PC-9 (cell line): ENCODE results near the gene OTUD7B. TPM values are rescaled to one million over a fixed set of nuclear protein-coding genes. Genes with fewer than 3 reads are reported as not detected.
A peak's percentile ranks its signal among the peaks of the same experiment; 100 is the strongest.

Experiments
- BruUV-seq: library from RNA; stranded (reverse); fragments of 400-500 nt; replicated peaks from 2 replicates; lab custom pipeline; 2021; lab: Mats Ljungman, UMichigan
- CTCF ChIA-PET: fragments of 300-600 bp; sonication (Branson Sonifier 250); formaldehyde crosslinking; loops from one replicate; lab custom pipeline; 2022; ENCODE audit warnings: antibody characterized with exemption; lab: Charles Lee
- POLR2A ChIA-PET: fragments of 300-600 bp; sonication (Branson Sonifier 250); formaldehyde crosslinking; loops from one replicate; lab custom pipeline; 2022; ENCODE audit warnings: antibody characterized with exemption; ENCODE audit not compliant: unreplicated experiment; lab: Charles Lee
- DNase-seq, 2 experiments: peaks; one replicate each; pipeline versions ENCODE4 v3.0.0 to v3.0.0-alpha.2; 2015 to 2022; ENCODE audit warnings: mixed read lengths in 1 of 2
- H2AFZ ChIP-seq: fragments of 200-600 bp; sonication (generic); 2 replicates; pipeline ENCODE4 v1.8.1; 2017; ENCODE audit warnings: antibody characterized with exemption
- H3F3A ChIP-seq: fragments of 200-600 bp; sonication (generic); 2 replicates; pipeline ENCODE4 v1.8.1; 2017; ENCODE audit warnings: antibody characterized with exemption, mild to moderate bottlenecking, low read depth; ENCODE audit not compliant: insufficient read depth
- H3K27ac ChIP-seq: fragments of 200-600 bp; sonication (generic); 2 replicates; pipeline ENCODE4 v1.6.1; 2016; ENCODE audit warnings: mixed run types
- H3K27me3 ChIP-seq: fragments of 200-600 bp; sonication (generic); 2 replicates; pipeline ENCODE4 v1.6.1; 2016; ENCODE audit warnings: low read depth, mixed run types; ENCODE audit not compliant: insufficient read depth
- H3K36me3 ChIP-seq: fragments of 200-600 bp; sonication (generic); 2 replicates; pipeline ENCODE4 v1.6.1; 2016; ENCODE audit warnings: low read depth, mixed run types
- H3K4me1 ChIP-seq: fragments of 200-600 bp; sonication (generic); replicated peaks from 2 replicates; pipeline ENCODE4 v1.6.1; 2016; ENCODE audit warnings: mixed run types; ENCODE audit not compliant: insufficient read depth
- H3K4me2 ChIP-seq: fragments of 200-600 bp; sonication (generic); 2 replicates; pipeline ENCODE4 v1.6.1; 2017; ENCODE audit warnings: mixed run types
- H3K4me3 ChIP-seq: fragments of 200-600 bp; sonication (generic); 2 replicates; pipeline ENCODE4 v1.6.1; 2016; ENCODE audit warnings: mixed run types
- H3K79me2 ChIP-seq: fragments of 200-600 bp; sonication (generic); 2 replicates; pipeline ENCODE4 v1.6.1; 2017; ENCODE audit warnings: low read depth, mixed run types
- H3K9me2 ChIP-seq: fragments of 200-600 bp; sonication (generic); 2 replicates; pipeline ENCODE4 v1.8.1; 2017; ENCODE audit warnings: mild to moderate bottlenecking; ENCODE audit not compliant: insufficient read depth
- H3K9me3 ChIP-seq: fragments of 200-600 bp; sonication (generic); 2 replicates; pipeline ENCODE4 v1.8.1; 2016; ENCODE audit warnings: low read depth; ENCODE audit not compliant: insufficient read depth
- H4K20me1 ChIP-seq: fragments of 200-600 bp; sonication (generic); 2 replicates; pipeline ENCODE4 v1.8.1; 2017; ENCODE audit not compliant: insufficient read depth
- EZH2 ChIP-seq: fragments of 200-600 bp; sonication (generic); IDR thresholded peaks from 2 replicates; pipeline ENCODE4 v1.8.0; 2017; ENCODE audit warnings: antibody characterized with exemption, low read depth
- intact Hi-C: fragments of 100-400 bp; cut with micrococcal nuclease; formaldehyde crosslinking; loops from one replicate; pipeline ENCODE4 v1.10.0; 2022; ENCODE audit not compliant: unreplicated experiment
- total RNA-seq: library from RNA; stranded (reverse); gene quantifications from 2 replicates; pipeline ENCODE4 v1.2.3, GENCODE V29; 2021
- TF ChIP-seq, protein P1 (sequence below): fragments of 200-600 bp; sonication (generic); conservative IDR thresholded peaks from 2 replicates; pipeline ENCODE4 v1.6.1; 2017; ENCODE audit warnings: mixed run types, antibody characterized with exemption, mild to moderate bottlenecking, moderate library complexity

The OTUD7B gene
- total RNA-seq, 1 experiment from 2014 or later, result 30.2 TPM

- no TSS peak for BruUV-seq
- Histone ChIP-seq H3K9me3 (no peaks in the 10 kb centered on the region), H4K20me1 (no peaks in the 10 kb centered on the region; the same call in 1 of the 2 replicates), H3K9me2 (no peaks in the 10 kb centered on the region), H3K79me2 (peaks cover 48% of the 10 kb centered on the region), H3K4me3 (no peak overlapping the region), H3K27ac (no peak overlapping the region; the same call in 1 of the 2 replicates), H3F3A (peaks cover 5% of the 10 kb centered on the region; the same call in 1 of the 2 replicates), H2AFZ (no peak overlapping the region), H3K27me3 (no peaks in the 10 kb centered on the region), H3K36me3 (peaks cover 8% of the 10 kb centered on the region; the same call in 1 of the 2 replicates), H3K4me2 (no peak overlapping the region; the same call in 1 of the 2 replicates), H3K4me1 (peaks cover 21% of the 10 kb centered on the region)
- intact Hi-C loops, result no loop called here
- TF ChIP-seq, protein P1, sequence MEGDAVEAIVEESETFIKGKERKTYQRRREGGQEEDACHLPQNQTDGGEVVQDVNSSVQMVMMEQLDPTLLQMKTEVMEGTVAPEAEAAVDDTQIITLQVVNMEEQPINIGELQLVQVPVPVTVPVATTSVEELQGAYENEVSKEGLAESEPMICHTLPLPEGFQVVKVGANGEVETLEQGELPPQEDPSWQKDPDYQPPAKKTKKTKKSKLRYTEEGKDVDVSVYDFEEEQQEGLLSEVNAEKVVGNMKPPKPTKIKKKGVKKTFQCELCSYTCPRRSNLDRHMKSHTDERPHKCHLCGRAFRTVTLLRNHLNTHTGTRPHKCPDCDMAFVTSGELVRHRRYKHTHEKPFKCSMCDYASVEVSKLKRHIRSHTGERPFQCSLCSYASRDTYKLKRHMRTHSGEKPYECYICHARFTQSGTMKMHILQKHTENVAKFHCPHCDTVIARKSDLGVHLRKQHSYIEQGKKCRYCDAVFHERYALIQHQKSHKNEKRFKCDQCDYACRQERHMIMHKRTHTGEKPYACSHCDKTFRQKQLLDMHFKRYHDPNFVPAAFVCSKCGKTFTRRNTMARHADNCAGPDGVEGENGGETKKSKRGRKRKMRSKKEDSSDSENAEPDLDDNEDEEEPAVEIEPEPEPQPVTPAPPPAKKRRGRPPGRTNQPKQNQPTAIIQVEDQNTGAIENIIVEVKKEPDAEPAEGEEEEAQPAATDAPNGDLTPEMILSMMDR, result no peak
- TF ChIP-seq EZH2, result no peak
- POLR2A ChIA-PET, result interaction anchor here (0.6 kb wide), 1 partner anchor 1815 kb away, joined by 3 read pairs; no protein-coding TSS in a partner anchor
- CTCF ChIA-PET, result no interaction called here
- DNase-seq, result no peak
Observed at GRCh38 chr1:149979245-149979971, 31.1 kb downstream of the OTUD7B start.

GRCh38 chr1:149978547-149979023, 31.9 kb downstream of the OTUD7B start:
- H3K4me2 ChIP-seq, result no peak overlapping the region; the same call in 1 of the 2 replicates
- no peaks in the 10 kb centered on the region for H3K9me2 ChIP-seq
- no TSS peak for BruUV-seq
- H2AFZ ChIP-seq, result no peak overlapping the region
- CTCF ChIA-PET, result interaction anchor here (0.6 kb wide), 1 partner anchor 999 kb away, joined by 3 read pairs; no protein-coding TSS in a partner anchor
- DNase-seq, result peak; percentile 25 to 66
- H3K4me1 ChIP-seq, result peaks cover 21% of the 10 kb centered on the region
- H3K36me3 ChIP-seq, result peaks cover 8% of the 10 kb centered on the region; the same call in 1 of the 2 replicates
- POLR2A ChIA-PET, result no interaction called here
- H3K79me2 ChIP-seq, result peaks cover 40% of the 10 kb centered on the region
- no peak overlapping the region for H3K27ac ChIP-seq
- TF ChIP-seq, protein P1, result no peak
- TF ChIP-seq EZH2, result no peak
- intact Hi-C loops, result no loop called here
- no peaks in the 10 kb centered on the region for H3K9me3 ChIP-seq
- no peaks in the 10 kb centered on the region; the same call in 1 of the 2 replicates for H4K20me1 ChIP-seq
- H3K4me3 ChIP-seq, result no peak overlapping the region
- peaks cover 5% of the 10 kb centered on the region; the same call in 1 of the 2 replicates for H3F3A ChIP-seq
- H3K27me3 ChIP-seq, result no peaks in the 10 kb centered on the region

- TF ChIP-seq, protein P1, result no peak
- no peak for TF ChIP-seq EZH2
- intact Hi-C loops, result no loop called here
- Histone ChIP-seq H3K27ac (no peak overlapping the region), H4K20me1 (no peaks in the 10 kb centered on the region; the same call in 1 of the 2 replicates), H3K4me2 (no peak overlapping the region), H3K4me3 (no peak overlapping the region), H2AFZ (no peak overlapping the region), H3K9me3 (no peaks in the 10 kb centered on the region), H3K36me3 (peaks cover 8% of the 10 kb centered on the region; the same call in 1 of the 2 replicates), H3K9me2 (no peaks in the 10 kb centered on the region), H3K27me3 (no peaks in the 10 kb centered on the region), H3F3A (peaks cover 5% of the 10 kb centered on the region; the same call in 1 of the 2 replicates), H3K4me1 (peaks cover 21% of the 10 kb centered on the region), H3K79me2 (peaks cover 34% of the 10 kb centered on the region)
- no peak for DNase-seq
- CTCF ChIA-PET, result no interaction called here
- BruUV-seq, result no TSS peak
- POLR2A ChIA-PET, result interaction anchor here (0.6 kb wide), 2 partner anchors 40 to 81 kb away, joined by 6 to 7 read pairs; no protein-coding TSS in a partner anchor
Observed at GRCh38 chr1:149977345-149977744, 33.2 kb downstream of the OTUD7B start.
